ENCODE data around the gene ARHGAP1. TPM values are rescaled to one million over a fixed set of nuclear protein-coding genes. Genes with fewer than 3 reads are reported as not detected.

The ARHGAP1 gene
- total and polyA plus RNA-seq, 2 of the 13 experiments (the other 11 are each of a cell fraction or from before 2014, with no cell fraction given) = 18.6 to 30.3 TPM

GRCh38 chr11:46633291-46634217 lies 66.9 kb downstream of the ARHGAP1 start:
- H3K4me2 ChIP-seq (ENCODE audit: low read depth, low read length) = peak overlapping the region; percentile 0; the same call in 1 of the 2 replicates
- H3K9ac ChIP-seq (ENCODE audit: insufficient read depth, low read depth, low read length) = no peak overlapping the region
- no peaks in the 10 kb centered on the region for H3K9me3 ChIP-seq (ENCODE audit: low read length)
- peaks cover 12% of the 10 kb centered on the region for H3K79me2 ChIP-seq (ENCODE audit: insufficient read depth, low read length)
- in situ Hi-C loops (cut with HindIII; ENCODE audit: extremely low pct_ligation_motif_present, low pct_unique_long_range_greater_than_20kb) = no loop called here
- CTCF ChIA-PET (ENCODE audit: low intra/inter-chr PET ratio, low total read pairs) = no interaction called here
- POLR2A ChIA-PET = interaction anchor here (1.3 kb wide), 2 partner anchors 9 to 40 kb away, joined by 3 to 4 read pairs; partner anchors contain the start of gene AMBRA1
- no TSS peak for BruUV-seq (replicated peaks)
- H2AFZ ChIP-seq (ENCODE audit: low read length) = no peak overlapping the region
- peak overlapping the region; percentile 69 for H3K27ac ChIP-seq (ENCODE audit: extremely low read length, insufficient read depth, low read length)
- no peaks in the 10 kb centered on the region for H4K20me1 ChIP-seq (ENCODE audit: insufficient read depth, low read length)
- peak; percentile 74 for ATAC-seq
- no peak for FAIRE-seq
- H3K4me1 ChIP-seq (ENCODE audit: insufficient read depth, low read length) = peaks cover 31% of the 10 kb centered on the region
- H3K36me3 ChIP-seq (replicated peaks in 1 of 2; ENCODE audit: control insufficient read depth in 1 of 2, insufficient read depth in 2 of 2, low read length in 2 of 2) = peaks cover 9 to 46% of the 10 kb centered on the region in 2 experiments; a peak in 4 of 5 replicates
- peak; percentile 49 for DNase-seq (ENCODE audit: low spot score)
- WGBS (ENCODE audit: low lambda C conversion rate) = 75% methylated on average over 22 of the region's 22 CpGs
- no peak overlapping the region for H3K4me3 ChIP-seq (replicated peaks in 1 of 3; ENCODE audit: insufficient read depth in 1 of 3, low read depth in 2 of 3, low read length in 3 of 3)
- intact Hi-C loops (cut with micrococcal nuclease; ENCODE audit: unreplicated experiment) = no loop called here
- H3K27me3 ChIP-seq (ENCODE audit: control insufficient read depth in 1 of 2, insufficient read depth in 2 of 2, low read length in 2 of 2) = no peaks in the 10 kb centered on the region
- no peak for TF ChIP-seq ZNF772 (CRISPR knock-in tag; IDR thresholded peaks at IDR 0.05)
- no peak for TF ChIP-seq ZNF3 (CRISPR knock-in tag; IDR thresholded peaks at IDR 0.05)
- TF ChIP-seq ZNF724P (CRISPR knock-in tag; IDR thresholded peaks at IDR 0.05; ENCODE audit: borderline replicate concordance) = no peak
- TF ChIP-seq ZBED4 (CRISPR knock-in tag; IDR thresholded peaks at IDR 0.05; ENCODE audit: borderline replicate concordance) = no peak
- TF ChIP-seq CEBPG (CRISPR knock-in tag; IDR thresholded peaks at IDR 0.05) = 0 out of 2 replicates have a peak, but pooled peaks have one; percentile 19
- no peak for TF ChIP-seq ARNT (IDR thresholded peaks at IDR 0.05)
- TF ChIP-seq RORA (CRISPR knock-in tag; IDR thresholded peaks at IDR 0.05) = no peak
- no peak for TF ChIP-seq ETV5 (CRISPR knock-in tag; IDR thresholded peaks at IDR 0.05; ENCODE audit: borderline replicate concordance)
- TF ChIP-seq CEBPB (IDR thresholded peaks at IDR 0.05; ENCODE audit: borderline replicate concordance, low read depth, low read length) = peak; percentile 70; the same call in 1 of the 2 replicates
- no peak for TF ChIP-seq ZNF883 (CRISPR knock-in tag; IDR thresholded peaks at IDR 0.05; ENCODE audit: not compliant biosample characterization)
- TF ChIP-seq MEIS2 (CRISPR knock-in tag; IDR thresholded peaks at IDR 0.05) = no peak
- no peak for TF ChIP-seq MBD4 (IDR thresholded peaks at IDR 0.05; ENCODE audit: borderline replicate concordance, low read length)
- TF ChIP-seq TGIF2 (CRISPR knock-in tag; IDR thresholded peaks at IDR 0.05) = no peak
- peak; percentile 48; the same call in 1 of the 2 replicates for TF ChIP-seq HNF4G (IDR thresholded peaks at IDR 0.05; ENCODE audit: borderline replicate concordance, low read depth, low read length)
- TF ChIP-seq HNF4G (CRISPR knock-in tag; IDR thresholded peaks at IDR 0.05; ENCODE audit: borderline replicate concordance, low read depth) = no peak
- TF ChIP-seq TP53 (CRISPR knock-in tag; conservative IDR thresholded peaks at IDR 0.05) = no peak
- no peak for TF ChIP-seq PATZ1 (CRISPR knock-in tag; IDR thresholded peaks at IDR 0.05)
- TF ChIP-seq FOXP1 (IDR thresholded peaks at IDR 0.05) = no peak
- TF ChIP-seq FOXP1 (CRISPR knock-in tag; IDR thresholded peaks at IDR 0.05) = 0 out of 2 replicates have a peak, but pooled peaks have one; percentile 10
- TF ChIP-seq CAMTA2 (CRISPR knock-in tag; IDR thresholded peaks at IDR 0.05; ENCODE audit: borderline replicate concordance) = no peak

Data from HepG2 (cell line).